Sciatic nerve (tissue), 2 donors: ENCODE measurements around the gene SYT4. TPM values are rescaled to one million over a fixed set of nuclear protein-coding genes. Genes with fewer than 3 reads are reported as not detected.
A peak's percentile ranks its signal among the peaks of the same experiment; 100 is the strongest.
"Not testable (repeated sequence)": the region's sequence is repeated elsewhere in the genome, so short reads cannot be mapped to it uniquely, and the experiment has no call there.

Experiments used
- ATAC-seq: fragments of 200-7000 bp; cut with Tn5 transposase; one replicate; pipeline ENCODE4 v1.9.1; 2020; ENCODE audit warnings: mild to moderate bottlenecking, moderate library complexity
- DNase-seq: peaks from one replicate; pipeline ENCODE4 v3.0.0-alpha.2; 2020; ENCODE audit warnings: low spot score
- intact Hi-C: fragments of 100-400 bp; cut with DNase I; formaldehyde crosslinking; loops from one replicate; pipeline ENCODE4 v1.14.2; 2022
- total RNA-seq: library from RNA; stranded (reverse); fragmentation: NEBNext Ultra II Directional; extraction: Animal tissue kit (Norgen Biotek cat#: 25700); gene quantifications from one replicate; pipeline ENCODE4 v1.2.1, GENCODE V29; 2021
- donor health status: DM: no; HTN: no; CAD: no.
- donor health status: DM: no; HTN: no; CAD: no.

Gene SYT4, protein sequence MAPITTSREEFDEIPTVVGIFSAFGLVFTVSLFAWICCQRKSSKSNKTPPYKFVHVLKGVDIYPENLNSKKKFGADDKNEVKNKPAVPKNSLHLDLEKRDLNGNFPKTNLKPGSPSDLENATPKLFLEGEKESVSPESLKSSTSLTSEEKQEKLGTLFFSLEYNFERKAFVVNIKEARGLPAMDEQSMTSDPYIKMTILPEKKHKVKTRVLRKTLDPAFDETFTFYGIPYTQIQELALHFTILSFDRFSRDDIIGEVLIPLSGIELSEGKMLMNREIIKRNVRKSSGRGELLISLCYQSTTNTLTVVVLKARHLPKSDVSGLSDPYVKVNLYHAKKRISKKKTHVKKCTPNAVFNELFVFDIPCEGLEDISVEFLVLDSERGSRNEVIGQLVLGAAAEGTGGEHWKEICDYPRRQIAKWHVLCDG
- not detected for total RNA-seq

DNA sequence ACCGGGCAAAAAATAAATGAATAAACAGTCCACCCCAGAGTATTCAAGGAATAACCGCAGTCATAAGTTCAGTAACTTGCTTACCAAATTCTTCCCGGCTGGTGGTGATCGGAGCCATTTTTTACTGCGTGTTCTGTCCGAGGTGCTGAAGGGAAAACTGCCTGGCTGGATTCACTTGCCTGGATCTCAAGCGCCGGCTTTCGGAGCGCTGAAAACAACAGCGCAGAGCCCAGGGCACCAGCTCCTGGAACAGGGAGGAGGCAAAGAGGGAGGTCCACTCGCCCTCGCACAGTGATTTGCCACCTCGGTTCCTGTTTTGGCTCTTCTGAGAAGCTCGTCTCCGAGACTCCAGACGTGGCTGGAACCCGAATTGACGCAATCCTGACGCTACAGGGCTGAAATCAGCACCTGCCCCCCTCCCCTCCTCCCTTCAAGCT, at the start of gene SYT4:
TSS of gene SYT4 (minus strand) at position 327 of the 437 bp plus-strand sequence. CDS start at position 118, 209 bp downstream.
- ATAC-seq (peak; percentile 63), DNase-seq (peak; percentile 61)
- intact Hi-C loops, result no loop called here

DNA sequence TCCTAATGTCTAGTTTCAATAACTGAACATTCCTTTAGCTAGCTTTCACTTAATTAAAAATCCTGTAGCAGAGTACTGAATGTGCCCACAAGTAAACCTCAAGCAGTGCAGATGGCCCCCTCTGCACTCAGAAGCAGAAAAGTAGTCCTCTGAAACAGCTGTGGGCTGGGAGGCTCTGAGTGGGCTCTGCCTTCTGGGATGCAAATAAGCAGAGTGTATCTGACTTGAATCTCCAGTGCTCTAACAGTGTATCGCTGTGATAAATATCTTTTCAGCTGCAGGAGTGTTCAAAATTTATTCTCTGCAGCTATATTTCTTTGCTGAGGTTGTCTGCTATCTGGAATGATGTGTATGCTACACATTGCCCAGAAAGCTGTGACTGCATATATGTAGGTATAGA, 44.8 kb upstream of the SYT4 start:
- intact Hi-C loops, result no loop called here
- ATAC-seq, result no peak
- DNase-seq, result no peak

DNA sequence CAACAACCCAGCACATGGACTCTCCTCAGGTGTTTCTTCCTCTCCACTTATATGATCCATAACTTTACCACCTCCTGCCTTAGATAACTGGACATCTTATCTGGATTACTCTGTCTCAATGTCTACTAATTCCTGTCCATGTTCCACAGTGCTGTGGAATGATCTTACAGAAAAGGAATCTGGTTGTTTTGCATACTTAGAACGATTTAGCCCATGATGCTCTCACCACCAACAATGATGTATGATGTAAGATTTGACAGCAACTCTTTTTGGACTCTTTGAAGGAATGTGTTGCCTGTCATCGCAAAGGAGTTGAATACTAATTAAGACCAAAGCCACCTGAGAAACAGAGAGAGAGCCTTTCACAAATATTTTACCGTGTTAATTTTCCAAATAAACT, 37.7 kb upstream of the SYT4 start:
- DNase-seq (no peak), ATAC-seq (no peak)
- intact Hi-C loops, result no loop called here

DNA sequence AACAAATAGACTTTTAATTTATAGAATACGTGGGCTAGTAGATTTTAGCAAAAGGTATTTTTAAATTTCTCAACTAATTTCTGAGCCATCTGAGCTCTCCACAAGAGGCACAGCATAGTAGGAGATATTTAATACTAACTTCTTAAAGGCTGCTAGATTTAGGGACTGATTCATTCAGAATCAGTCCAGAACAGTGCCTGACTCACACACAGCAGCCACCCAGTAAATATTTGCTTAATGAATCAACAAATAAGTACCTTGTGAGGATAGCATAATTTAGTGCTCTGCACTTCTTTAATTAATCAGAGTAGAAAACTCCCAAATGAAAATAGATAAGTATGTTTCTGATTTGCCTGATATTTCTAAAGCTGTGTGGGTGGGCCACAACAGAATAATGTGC, 35.6 kb upstream of the SYT4 start:
- DNase-seq, result no peak
- no peak for ATAC-seq
- intact Hi-C loops, result no loop called here

DNA sequence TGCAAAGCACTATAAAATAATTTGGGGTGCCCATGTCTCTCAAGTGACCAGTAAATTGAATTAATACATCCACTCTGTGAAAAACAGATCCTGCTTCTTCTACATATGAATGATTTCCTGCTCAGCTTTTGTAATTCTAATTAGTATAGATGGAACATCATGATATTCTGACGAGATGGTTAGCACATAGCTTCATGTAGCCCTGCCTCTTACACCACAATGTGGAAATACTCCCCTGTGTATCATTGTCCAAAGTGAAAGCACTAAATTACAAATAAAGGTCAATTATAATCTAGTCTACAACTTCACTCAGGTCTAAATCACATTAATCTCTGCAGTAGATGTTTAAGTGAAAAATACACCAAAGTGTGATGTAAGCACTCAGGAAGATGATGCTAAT, 32.9 kb upstream of the SYT4 start:
- intact Hi-C loops, result no loop called here
- no peak for DNase-seq
- no peak for ATAC-seq

DNA sequence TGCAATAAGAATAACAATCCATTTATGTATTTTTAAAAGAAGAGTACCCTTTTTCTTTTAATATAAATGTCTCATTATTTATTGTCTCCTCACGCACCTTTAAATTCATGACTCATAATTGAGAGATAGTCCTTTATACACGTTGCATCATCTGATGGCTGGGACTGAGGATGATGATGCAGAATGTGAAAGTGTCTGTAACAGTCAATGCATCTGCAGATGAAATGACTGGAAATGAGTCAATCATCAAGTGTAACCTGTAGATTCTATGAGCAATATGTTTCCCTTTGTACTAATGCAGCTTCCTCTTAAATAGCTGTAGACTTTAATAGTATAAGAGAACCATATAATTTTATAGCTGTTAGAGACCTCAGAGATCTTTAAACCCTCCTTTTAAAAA, 26.1 kb upstream of the SYT4 start:
- DNase-seq (no peak), ATAC-seq (no peak)
- intact Hi-C loops, result no loop called here

DNA sequence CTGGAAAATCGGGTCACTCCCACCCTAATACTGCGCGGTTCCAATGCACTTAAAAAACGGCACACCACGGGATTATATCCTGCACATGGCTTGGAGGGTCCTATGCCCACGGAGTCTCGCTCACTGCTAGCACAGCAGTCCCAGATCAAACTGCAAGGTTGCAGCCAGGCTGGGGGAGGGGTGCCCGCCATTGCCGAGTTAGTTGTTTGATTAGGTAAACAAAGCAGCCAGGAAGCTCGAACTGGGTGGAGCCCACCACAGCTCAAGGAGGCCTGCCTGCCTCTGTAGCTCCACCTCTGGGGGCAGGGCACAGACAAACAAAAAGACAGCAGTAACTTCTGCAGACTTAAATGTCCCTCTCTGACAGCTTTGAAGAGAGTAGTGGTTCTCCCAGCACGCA, 8.9 kb upstream of the SYT4 start:
- intact Hi-C loops, ATAC-seq, DNase-seq: not testable (repeated sequence)

DNA sequence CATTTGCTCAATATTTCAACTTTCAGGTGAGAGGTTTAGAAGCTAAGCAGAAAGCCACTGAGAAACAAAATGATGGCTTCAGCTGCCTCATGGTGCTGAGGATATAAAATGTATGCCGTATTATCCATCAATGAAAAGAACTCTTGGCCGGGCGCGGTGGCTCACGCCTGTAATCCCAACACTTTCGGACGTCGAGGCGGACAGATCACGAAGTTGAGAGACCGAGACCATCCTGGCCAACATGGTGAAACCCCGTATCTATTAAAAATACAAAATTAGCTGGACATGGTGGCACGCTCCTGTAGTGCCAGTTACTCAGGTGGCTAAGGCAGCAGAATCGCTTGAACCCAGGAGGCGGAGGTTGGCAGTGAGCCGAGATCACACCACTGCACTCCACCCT, 6.0 kb upstream of the SYT4 start:
- DNase-seq (no peak), ATAC-seq (no peak)
- intact Hi-C loops, result no loop called here

DNA sequence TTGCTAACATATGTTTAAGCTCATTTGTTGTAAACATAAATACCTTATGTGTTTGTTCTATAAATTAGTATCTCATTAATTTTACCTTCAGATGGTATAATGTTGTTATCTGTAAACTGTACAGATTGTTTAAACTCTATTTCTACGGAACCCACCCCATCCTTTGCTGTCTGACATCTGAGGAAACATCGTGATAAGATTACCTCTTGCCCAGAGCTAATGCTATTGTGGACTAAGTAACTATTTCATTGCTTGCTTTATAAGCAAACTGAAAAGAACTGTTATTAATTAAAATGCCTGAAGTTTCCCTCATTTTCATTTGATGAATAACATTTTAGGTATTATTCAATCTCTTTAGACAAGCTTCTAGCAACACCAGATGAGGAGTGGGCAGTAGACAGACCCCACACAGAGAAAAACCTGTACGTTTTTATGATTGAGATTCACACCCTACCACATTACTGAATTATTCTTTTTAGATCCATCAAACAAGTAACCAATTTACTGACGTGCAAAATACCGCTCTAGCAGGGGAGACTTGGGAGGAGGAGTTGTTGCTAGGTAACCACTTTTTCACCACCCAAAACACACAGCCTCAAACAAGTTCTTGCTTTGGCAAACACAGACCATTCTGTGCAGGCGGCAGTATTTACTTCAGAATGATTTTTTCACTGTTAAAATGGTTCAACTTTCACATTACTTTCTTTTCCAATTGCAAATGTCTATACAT, 1.9 kb upstream of the SYT4 start:
- DNase-seq (no peak), ATAC-seq (no peak)
- intact Hi-C loops, result no loop called here

DNA sequence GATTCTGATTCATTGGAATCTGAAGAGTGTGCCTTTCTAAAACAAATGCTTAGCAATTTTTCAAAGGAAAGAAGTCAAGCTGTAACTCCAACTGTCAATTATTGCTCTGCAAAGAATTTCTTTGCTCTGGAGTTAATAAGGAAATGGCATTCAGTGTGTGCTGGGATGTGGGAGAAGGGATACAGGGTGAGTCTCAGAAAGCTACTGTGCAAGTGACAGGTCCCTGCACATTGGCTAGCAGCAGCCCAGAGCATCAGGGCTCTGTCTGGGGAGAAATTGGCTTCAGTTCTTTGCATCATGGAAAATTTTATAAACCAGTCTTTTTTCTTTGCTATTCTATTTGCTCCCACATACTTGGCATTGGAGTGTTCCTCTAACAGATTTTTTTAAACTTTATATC, 1.1 kb upstream of the SYT4 start:
- ATAC-seq (no peak), DNase-seq (no peak)
- intact Hi-C loops, result no loop called here

DNA sequence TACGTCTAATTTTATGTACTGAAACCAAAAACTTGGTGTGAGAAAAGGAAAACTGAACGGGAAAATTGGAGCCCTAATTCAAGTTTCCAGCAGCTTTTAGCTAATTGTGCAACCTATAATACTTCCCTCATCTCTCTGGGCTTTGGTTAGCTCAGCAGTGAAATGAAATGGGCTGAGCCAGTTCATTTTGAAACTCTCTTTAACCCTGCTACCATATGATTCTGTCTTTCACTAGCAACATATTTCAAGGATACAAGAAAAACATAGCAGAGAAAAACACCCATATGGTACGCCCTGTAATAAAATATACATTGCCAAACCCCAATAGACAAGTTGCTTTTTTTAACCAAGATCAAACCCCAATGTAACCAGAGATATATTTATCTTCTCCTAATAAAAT, 799 bp downstream of the SYT4 start:
- DNase-seq, result no peak
- ATAC-seq, result no peak
- intact Hi-C loops, result no loop called here

DNA sequence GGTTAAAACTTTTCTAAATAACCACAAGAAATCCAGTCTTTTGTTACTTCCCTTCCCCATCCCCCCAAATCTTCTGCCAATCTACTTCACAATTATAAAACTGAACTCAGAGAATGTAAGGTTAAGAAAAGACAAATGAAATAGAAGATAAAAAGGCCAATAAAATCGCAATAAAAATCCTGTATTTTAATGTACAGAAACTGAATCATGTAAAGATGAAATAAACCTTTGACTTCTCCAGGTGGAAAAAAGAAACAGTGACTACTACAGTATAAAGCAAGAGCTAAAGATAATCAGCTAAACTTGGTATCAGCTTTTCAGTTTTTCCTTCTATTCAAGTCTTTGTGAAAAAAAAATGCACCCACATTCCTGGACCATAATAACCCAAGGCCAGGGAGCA, 1.7 kb downstream of the SYT4 start:
- ATAC-seq, result no peak
- intact Hi-C loops, result no loop called here
- DNase-seq, result no peak

DNA sequence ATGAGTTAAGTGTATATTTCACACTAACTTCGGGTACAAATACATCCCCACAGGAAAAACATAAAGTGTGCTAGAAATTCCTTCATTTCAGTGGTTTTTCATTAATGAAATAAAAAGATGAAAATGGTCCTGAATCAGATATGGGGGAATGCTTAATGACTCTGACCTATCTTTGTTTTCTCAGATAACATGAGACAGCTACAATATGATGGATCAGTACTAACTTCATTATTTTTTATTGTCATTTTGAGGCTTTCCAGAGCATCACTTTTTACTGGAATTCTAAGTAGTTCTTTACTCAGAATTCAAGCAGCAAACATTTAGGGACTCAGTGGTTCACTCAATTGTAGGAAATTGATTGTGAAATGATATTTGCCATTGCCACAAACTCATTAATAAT, 2.8 kb downstream of the SYT4 start:
- ATAC-seq (no peak), DNase-seq (no peak)
- intact Hi-C loops, result no loop called here

DNA sequence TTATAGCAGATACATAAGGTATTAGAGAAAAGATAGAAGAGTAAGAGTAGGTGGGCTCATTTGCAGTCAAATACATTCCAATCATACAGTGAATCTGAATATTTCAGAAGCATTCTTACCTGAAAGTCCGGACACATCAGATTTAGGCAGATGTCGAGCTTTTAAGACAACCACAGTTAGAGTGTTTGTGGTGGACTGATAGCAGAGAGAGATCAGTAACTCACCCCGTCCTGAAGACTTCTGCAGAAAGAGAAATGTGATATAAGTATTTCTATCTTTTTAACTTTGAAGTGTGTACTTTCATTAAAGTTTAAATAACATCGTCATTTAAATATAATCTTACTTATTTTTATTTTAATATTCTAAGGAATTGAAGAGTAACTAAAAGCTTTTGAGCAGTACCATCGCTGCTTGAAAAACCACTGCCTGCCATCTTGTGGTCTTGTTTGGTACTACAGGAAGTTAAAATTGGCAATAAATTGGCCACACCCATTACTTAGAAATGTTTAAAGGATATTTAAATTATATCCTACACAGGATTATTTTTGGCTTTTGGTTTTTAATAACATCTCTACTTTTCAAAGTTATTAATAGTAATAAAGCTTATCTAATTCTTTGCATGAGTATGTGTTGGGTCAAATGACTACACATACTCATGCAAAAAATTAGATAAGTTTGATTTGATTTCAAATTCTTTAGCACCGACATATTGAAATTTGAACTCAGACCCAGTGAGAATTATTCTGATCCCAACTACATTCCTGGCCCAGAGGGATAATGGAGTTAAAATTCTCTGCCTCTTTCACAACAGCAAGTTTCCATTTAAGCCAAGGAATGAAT, 5.5 kb downstream of the SYT4 start:
- DNase-seq (no peak), ATAC-seq (no peak)
- intact Hi-C loops, result no loop called here

DNA sequence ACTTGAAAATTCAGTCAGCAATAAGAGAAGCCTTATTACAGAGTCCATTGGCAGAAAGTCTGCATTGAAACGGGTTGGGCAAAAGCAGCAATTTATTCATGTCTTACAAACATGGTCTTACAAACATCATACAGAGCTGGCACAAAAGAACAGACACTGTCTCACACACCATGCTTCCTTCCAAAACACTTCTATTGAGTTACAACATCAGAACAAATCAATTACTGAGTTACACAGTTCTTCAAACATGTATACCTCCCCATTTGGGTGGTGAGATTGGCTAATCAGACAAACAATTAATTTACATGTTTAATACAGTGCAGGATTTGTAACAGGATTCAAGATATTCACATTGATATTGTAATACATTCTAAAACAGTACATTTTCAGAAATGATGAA, 9.5 kb downstream of the SYT4 start:
- DNase-seq (no peak), ATAC-seq (no peak)
- intact Hi-C loops, result no loop called here

DNA sequence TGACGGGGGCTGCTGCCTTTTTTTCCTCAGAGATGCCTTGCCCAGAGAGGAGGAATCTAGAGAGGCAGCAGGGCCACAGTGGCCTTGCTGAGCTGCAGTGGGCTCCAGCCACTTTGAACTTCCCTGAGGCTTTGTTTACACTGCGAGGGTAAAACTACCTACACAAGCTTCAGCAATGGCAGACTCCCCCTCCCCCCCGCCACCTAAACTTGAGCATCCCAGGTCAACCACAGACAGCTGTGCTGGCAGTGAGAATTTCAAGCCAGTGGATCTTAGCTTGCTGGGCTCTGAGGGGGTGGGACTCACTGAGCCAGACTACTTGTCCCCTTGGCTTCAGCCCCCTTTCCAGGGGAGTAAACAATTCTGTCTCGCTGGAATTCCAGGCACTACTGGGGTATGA, 11.8 kb downstream of the SYT4 start:
- ATAC-seq (no peak), DNase-seq (no peak)
- intact Hi-C loops, result no loop called here

DNA sequence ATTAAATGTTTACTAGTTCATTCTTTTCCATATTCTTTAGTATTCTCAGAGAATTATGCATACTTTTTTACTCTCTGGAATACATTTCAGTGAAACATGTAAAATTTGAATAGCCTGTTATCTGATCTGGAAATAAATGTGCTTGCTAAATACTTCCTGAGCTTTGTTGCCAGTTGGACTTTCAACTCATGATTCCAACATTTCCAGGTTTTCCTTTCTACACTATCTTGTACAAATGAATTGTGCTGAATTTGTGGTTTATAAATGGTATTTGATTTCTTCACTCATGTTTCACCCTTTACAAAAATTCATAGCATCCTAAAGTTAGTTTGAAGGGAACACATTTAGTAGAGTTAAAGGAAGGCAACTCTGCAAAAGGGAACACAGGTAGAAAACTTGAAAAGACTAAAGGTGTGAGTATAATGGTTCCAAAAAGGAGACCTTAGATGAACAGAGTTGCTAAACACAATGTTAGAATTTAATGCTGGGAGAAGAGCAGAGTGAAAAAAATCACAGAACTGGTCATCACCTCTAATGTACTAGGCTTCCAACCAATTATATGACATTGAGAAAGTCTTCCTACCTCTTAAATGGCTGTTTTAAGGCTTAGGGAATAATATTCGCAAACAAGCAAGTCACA, 28.6 kb downstream of the SYT4 start:
- ATAC-seq, result no peak
- intact Hi-C loops, result no loop called here

DNA sequence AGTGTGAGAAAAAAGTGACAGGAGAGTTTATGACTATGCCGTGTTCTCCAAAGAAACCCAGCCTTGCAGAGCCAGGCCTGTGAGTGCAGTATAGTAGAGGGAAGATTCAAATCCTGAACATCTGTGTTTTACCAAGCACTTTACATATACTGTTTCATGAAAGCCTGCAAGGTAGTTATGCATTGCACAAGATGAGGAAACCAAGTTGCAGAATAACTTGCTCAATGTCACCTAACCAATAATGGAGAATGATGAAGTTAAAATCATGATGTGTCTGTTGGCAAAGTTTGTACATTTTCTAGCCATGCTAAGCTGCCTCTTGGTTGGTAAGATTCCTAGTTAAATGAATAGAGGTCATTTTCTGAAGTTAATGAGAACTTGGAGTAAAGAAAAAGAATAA, 29.3 kb downstream of the SYT4 start:
- ATAC-seq, result no peak
- intact Hi-C loops, result no loop called here
- no peak for DNase-seq

More for the DNA sequence above, 28.6 kb downstream of the SYT4 start:
- no peak for DNase-seq

DNA sequence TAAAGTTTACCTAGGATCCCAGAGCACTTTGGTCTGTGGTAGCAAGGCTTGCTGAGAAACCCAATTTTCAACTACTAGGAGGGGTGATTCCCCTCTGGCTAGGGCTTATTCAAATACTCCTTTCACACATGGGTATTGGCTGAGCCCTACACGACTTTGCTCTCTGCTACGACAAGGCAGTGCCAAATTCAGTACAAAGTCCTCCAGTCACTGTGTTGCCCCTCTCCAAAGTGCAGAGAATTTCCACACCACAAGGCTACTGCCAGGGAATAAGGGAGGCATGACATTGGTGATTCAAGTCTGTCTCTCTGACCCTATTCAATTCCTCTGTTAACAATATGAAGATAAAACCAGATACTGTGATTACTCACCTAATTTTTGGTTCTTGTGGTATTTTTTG, 38.9 kb downstream of the SYT4 start:
- intact Hi-C loops, result no loop called here
- ATAC-seq (no peak), DNase-seq (no peak)
